Neural cell (in vitro differentiated cells): ENCODE data around the gene HDAC10. TPM values are rescaled to one million over a fixed set of nuclear protein-coding genes. Genes with fewer than 3 reads are reported as not detected.
A peak's percentile ranks its signal among the peaks of the same experiment; 100 is the strongest.

Experiments
- H2AFZ ChIP-seq: fragments of 200-600, 300-800 bp; sonication (generic), shearing (Covaris generic); 2 replicates; pipeline ENCODE4 v1.6.0; 2014; ENCODE audit warnings: low read depth, mild to moderate bottlenecking, antibody characterized with exemption, low read length, moderate library complexity
- H3F3A ChIP-seq: fragments of 200-600 bp; shearing (Covaris generic); 2 replicates; pipeline ENCODE4 v1.6.1; 2016; ENCODE audit warnings: mild to moderate bottlenecking, moderate library complexity, mixed read lengths, antibody characterized with exemption, low read length; ENCODE audit not compliant: insufficient read depth, poor library complexity, severe bottlenecking
- H3K27ac ChIP-seq: fragments of 200-600, 300-800 bp; sonication (generic), shearing (Covaris generic); 2 replicates; pipeline ENCODE4 v1.5.1; 2014; ENCODE audit warnings: mild to moderate bottlenecking, low read length, moderate library complexity
- H3K27me3 ChIP-seq: fragments of 300-800, 200-600 bp; sonication (generic), shearing (Covaris generic); 2 replicates; pipeline ENCODE4 v1.6.0; 2014; ENCODE audit warnings: mild to moderate bottlenecking, low read depth, low read length, moderate library complexity; ENCODE audit not compliant: insufficient read depth
- H3K36me3 ChIP-seq: fragments of 300-800, 200-600 bp; sonication (generic), shearing (Covaris generic); 2 replicates; pipeline ENCODE4 v1.5.1; 2014; ENCODE audit warnings: mild to moderate bottlenecking, antibody characterized with exemption, low read length, moderate library complexity; ENCODE audit not compliant: insufficient read depth
- H3K4me2 ChIP-seq: fragments of 300-800, 200-600 bp; sonication (generic), shearing (Covaris generic); 2 replicates; pipeline ENCODE4 v1.6.0; 2014; ENCODE audit warnings: mild to moderate bottlenecking, low read length
- H3K4me3 ChIP-seq: fragments of 300-800, 200-600 bp; sonication (generic), shearing (Covaris generic); 2 replicates; pipeline ENCODE4 v1.5.1; 2014; ENCODE audit warnings: mild to moderate bottlenecking, low read length, moderate library complexity
- H3K79me2 ChIP-seq: fragments of 200-600 bp; shearing (Covaris generic); replicated peaks from 2 replicates; pipeline ENCODE4 v1.6.0; 2014; ENCODE audit warnings: mild to moderate bottlenecking, low read length, moderate library complexity; ENCODE audit not compliant: insufficient read depth
- H3K9ac ChIP-seq: fragments of 300-800, 200-600 bp; sonication (generic), shearing (Covaris generic); 2 replicates; pipeline ENCODE4 v1.6.1; 2016; ENCODE audit warnings: mild to moderate bottlenecking, low read length, mixed read lengths
- H3K9me2 ChIP-seq: fragments of 200-600 bp; shearing (Covaris generic); 2 replicates; pipeline ENCODE4 v1.6.1; 2016; ENCODE audit warnings: mild to moderate bottlenecking, low read length, mixed read lengths; ENCODE audit not compliant: insufficient read depth
- H3K9me3 ChIP-seq: fragments of 200-600, 300-800 bp; sonication (generic), shearing (Covaris generic); 2 replicates; pipeline ENCODE4 v1.6.1; 2016; ENCODE audit warnings: mild to moderate bottlenecking, mixed run types, low read length, moderate library complexity, mixed read lengths
- H4K20me1 ChIP-seq: fragments of 200-600 bp; shearing (Covaris generic); 2 replicates; pipeline ENCODE4 v1.6.1; 2016; ENCODE audit warnings: mild to moderate bottlenecking, mixed run types; ENCODE audit not compliant: insufficient read depth
- EP300 ChIP-seq: fragments of 450-650 bp; conservative IDR thresholded peaks from 2 replicates; pipeline ENCODE4 v1.6.1; 2014; ENCODE audit warnings: antibody characterized with exemption, mild to moderate bottlenecking, moderate library complexity; ENCODE audit not compliant: poor library complexity, severe bottlenecking
- MXI1 ChIP-seq: fragments of 450-650 bp; conservative IDR thresholded peaks from 2 replicates; pipeline ENCODE4 v1.6.1; 2014; ENCODE audit warnings: antibody characterized with exemption, mild to moderate bottlenecking; ENCODE audit not compliant: poor library complexity, severe bottlenecking
- POLR2AphosphoS5 ChIP-seq: IDR thresholded peaks from 2 replicates; pipeline ENCODE4 v1.6.1; 2012
- RAD21 ChIP-seq: fragments of 450-650 bp; conservative IDR thresholded peaks from 2 replicates; pipeline ENCODE4 v1.6.1; 2014; ENCODE audit warnings: antibody characterized with exemption, mild to moderate bottlenecking, moderate library complexity
- SMC3 ChIP-seq: fragments of 450-650 bp; conservative IDR thresholded peaks from 2 replicates; pipeline ENCODE4 v1.6.1; 2014; ENCODE audit warnings: antibody characterized with exemption, mild to moderate bottlenecking, moderate library complexity; ENCODE audit not compliant: poor library complexity
- TAF1 ChIP-seq: IDR thresholded peaks from 2 replicates; pipeline ENCODE4 v1.6.1; 2012; ENCODE audit warnings: low read depth
- polyA plus RNA-seq: library from polyadenylated mRNA; depleted of rRNA; stranded (reverse); fragments of >200 nt; gene quantifications from 2 replicates; pipeline ENCODE4 v1.2.3, GENCODE V29; 2014
- TF ChIP-seq, protein P1 (sequence below): IDR thresholded peaks from 2 replicates; pipeline ENCODE4 v1.6.1; 2012; ENCODE audit warnings: borderline replicate concordance
- TF ChIP-seq, protein P2 (sequence below): fragments of 450-650 bp; IDR thresholded peaks from 2 replicates; pipeline ENCODE4 v1.5.1; 2014; ENCODE audit warnings: antibody characterized with exemption, mild to moderate bottlenecking, moderate library complexity; ENCODE audit not compliant: poor library complexity, severe bottlenecking

The HDAC10 gene
- polyA plus RNA-seq, 1 donor from 2014 or later: 39.1 TPM

DNA sequence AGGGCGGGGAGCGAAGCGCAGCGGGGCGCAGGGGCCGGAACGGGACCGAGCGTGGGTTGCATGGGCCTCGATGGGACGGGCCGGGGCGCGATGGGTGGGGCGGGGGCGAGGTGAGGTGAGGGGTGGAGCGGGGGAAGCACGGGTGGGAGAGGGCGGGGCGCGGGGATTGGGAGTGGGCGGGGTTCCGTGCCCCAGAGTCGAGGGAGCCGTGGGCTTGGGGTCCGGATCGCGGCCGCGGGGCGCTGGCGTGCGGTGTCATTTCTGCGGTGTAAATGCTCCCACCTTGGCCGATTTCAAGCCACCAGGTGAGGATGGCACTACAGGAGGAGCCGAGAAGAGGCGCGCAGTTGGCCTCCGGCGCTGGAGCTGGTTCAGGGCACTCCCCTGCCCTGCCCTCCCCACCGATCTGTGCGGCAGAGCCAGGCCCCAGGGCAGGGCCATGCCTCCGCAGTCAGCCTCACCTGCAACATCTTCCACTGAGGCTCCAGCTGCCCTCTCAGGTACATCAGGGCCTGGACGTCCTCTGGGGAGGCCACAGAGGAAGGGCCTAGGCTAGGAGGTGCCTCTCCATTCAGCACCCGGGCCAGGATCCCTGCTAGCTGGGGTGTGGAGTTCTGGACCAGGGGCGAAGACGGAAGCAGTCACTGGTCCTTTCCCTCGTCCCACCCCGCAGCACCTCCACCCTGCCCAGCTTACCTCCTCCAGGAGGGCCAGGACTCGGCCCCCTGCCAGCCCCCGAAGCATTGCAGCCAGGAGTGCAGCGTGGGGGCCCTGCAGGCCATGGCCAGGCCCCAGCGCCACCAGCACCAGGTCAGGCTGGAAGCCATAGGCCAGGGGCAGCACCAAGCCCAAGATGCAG, 5.6 kb downstream of the HDAC10 start:
- TF ChIP-seq MXI1: peak; percentile 32
- TF ChIP-seq, protein P1, sequence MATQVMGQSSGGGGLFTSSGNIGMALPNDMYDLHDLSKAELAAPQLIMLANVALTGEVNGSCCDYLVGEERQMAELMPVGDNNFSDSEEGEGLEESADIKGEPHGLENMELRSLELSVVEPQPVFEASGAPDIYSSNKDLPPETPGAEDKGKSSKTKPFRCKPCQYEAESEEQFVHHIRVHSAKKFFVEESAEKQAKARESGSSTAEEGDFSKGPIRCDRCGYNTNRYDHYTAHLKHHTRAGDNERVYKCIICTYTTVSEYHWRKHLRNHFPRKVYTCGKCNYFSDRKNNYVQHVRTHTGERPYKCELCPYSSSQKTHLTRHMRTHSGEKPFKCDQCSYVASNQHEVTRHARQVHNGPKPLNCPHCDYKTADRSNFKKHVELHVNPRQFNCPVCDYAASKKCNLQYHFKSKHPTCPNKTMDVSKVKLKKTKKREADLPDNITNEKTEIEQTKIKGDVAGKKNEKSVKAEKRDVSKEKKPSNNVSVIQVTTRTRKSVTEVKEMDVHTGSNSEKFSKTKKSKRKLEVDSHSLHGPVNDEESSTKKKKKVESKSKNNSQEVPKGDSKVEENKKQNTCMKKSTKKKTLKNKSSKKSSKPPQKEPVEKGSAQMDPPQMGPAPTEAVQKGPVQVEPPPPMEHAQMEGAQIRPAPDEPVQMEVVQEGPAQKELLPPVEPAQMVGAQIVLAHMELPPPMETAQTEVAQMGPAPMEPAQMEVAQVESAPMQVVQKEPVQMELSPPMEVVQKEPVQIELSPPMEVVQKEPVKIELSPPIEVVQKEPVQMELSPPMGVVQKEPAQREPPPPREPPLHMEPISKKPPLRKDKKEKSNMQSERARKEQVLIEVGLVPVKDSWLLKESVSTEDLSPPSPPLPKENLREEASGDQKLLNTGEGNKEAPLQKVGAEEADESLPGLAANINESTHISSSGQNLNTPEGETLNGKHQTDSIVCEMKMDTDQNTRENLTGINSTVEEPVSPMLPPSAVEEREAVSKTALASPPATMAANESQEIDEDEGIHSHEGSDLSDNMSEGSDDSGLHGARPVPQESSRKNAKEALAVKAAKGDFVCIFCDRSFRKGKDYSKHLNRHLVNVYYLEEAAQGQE: no peak
- Histone ChIP-seq H3K4me2 (peak overlapping the region; percentile 82), H3K79me2 (peaks cover 31% of the 10 kb centered on the region), H2AFZ (no peak overlapping the region), H4K20me1 (no peaks in the 10 kb centered on the region), H3K27ac (peak overlapping the region; percentile 81), H3K9me3 (no peaks in the 10 kb centered on the region), H3K9ac (peak overlapping the region; percentile 86), H3K9me2 (no peaks in the 10 kb centered on the region), H3K27me3 (no peaks in the 10 kb centered on the region), H3K4me3 (peak overlapping the region; percentile 95), H3F3A (no peaks in the 10 kb centered on the region), H3K36me3 (no peaks in the 10 kb centered on the region)

DNA sequence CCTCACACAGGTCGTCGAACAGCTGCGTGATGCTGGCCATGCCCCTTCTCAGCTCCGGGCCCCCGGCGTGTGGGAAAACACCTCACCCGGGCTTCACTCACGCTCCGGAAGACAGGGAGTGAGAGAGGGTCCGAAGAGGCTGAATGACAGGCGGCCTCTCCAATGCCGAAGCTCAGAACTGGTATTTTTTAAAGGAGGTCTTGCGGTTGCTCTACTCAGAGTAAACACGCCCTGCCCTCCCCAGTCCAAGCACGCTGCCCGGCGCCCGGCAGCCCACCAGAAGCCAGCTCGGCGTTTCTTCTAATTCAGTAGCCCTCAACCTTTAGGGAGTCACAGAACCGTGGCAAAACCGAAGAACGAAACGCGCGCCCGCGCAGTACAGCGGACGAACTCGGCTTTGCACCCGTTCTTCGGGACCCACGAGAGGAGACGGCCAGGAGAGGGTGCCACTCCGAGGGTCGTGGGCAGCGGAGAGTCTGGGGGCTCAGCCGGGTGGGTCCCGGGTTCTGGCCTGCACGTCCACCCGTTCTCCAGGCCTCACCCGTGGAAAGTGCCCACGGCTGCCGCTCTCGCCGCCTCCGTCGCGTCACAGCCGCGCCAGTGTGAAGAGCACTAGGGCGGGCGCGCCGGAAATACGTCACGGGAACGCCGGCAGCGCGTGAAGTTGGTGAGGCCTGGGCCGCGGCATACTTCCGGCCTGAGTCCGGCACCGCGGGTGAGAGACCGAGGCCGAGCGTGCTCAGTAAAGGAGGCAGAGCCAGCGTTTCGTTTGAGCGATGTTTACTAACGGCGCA, 6.4 kb downstream of the HDAC10 start, which contains the start of gene TUBGCP6:
TSS of gene TUBGCP6 (minus strand) at position 604 of the 794 bp plus-strand sequence. CDS start at position 40, 564 bp downstream.
- peak within 1 kb of the TSS; percentile 81 for H3K27ac ChIP-seq
- H3K9ac ChIP-seq: peak within 1 kb of the TSS; percentile 86
- H3K9me3 ChIP-seq: no peaks in the 10 kb centered on the region
- peak within 1 kb of the TSS; percentile 65 for H2AFZ ChIP-seq
- no peaks in the 10 kb centered on the region for H3K9me2 ChIP-seq
- TF ChIP-seq SMC3 (peak; percentile 48), EP300 (peak; percentile 87), POLR2AphosphoS5 (peak; percentile 92), TAF1 (peak; percentile 56), RAD21 (no peak), MXI1 (peak; percentile 96)
- TF ChIP-seq, protein P2, sequence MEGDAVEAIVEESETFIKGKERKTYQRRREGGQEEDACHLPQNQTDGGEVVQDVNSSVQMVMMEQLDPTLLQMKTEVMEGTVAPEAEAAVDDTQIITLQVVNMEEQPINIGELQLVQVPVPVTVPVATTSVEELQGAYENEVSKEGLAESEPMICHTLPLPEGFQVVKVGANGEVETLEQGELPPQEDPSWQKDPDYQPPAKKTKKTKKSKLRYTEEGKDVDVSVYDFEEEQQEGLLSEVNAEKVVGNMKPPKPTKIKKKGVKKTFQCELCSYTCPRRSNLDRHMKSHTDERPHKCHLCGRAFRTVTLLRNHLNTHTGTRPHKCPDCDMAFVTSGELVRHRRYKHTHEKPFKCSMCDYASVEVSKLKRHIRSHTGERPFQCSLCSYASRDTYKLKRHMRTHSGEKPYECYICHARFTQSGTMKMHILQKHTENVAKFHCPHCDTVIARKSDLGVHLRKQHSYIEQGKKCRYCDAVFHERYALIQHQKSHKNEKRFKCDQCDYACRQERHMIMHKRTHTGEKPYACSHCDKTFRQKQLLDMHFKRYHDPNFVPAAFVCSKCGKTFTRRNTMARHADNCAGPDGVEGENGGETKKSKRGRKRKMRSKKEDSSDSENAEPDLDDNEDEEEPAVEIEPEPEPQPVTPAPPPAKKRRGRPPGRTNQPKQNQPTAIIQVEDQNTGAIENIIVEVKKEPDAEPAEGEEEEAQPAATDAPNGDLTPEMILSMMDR: peak; percentile 64
- TF ChIP-seq, protein P1: no peak
- no peaks in the 10 kb centered on the region for H3F3A ChIP-seq
- peak within 1 kb of the TSS; percentile 91 for H3K4me2 ChIP-seq
- H3K36me3 ChIP-seq: no peaks in the 10 kb centered on the region
- H4K20me1 ChIP-seq: no peaks in the 10 kb centered on the region
- H3K27me3 ChIP-seq: no peaks in the 10 kb centered on the region
- H3K4me3 ChIP-seq: peak within 1 kb of the TSS; percentile 95
- peaks cover 35% of the 10 kb centered on the region for H3K79me2 ChIP-seq
